Measurements from ENCODE around the gene KIAA0319L. TPM values are rescaled to one million over a fixed set of nuclear protein-coding genes. Genes with fewer than 3 reads are reported as not detected.

Gene KIAA0319L
- total RNA-seq, 1 donor from 2014 or later, result 69.2 TPM

- DNase-seq (ENCODE audit: low spot score), result no peak
- no peaks in the 10 kb centered on the region for H3K9me3 Mint-ChIP-seq (ENCODE audit: unreplicated experiment)
- peaks cover 1% of the 10 kb centered on the region for H3K27me3 Mint-ChIP-seq (ENCODE audit: unreplicated experiment)
These were observed 59.6 kb downstream of the KIAA0319L start for GRCh38 chr1:35497571-35497970.

GRCh38 chr1:35490250-35490649 lies 67.0 kb downstream of the KIAA0319L start:
- H3K4me1 Mint-ChIP-seq (ENCODE audit: unreplicated experiment), result no peaks in the 10 kb centered on the region

More at GRCh38 chr1:35497571-35497970, 59.6 kb downstream of the KIAA0319L start:
- Mint-ChIP-seq H3K36me3 (ENCODE audit: low read depth, unreplicated experiment) (peaks cover 7% of the 10 kb centered on the region), H3K4me3 (ENCODE audit: unreplicated experiment) (no peak overlapping the region), H3K4me1 (ENCODE audit: unreplicated experiment) (no peaks in the 10 kb centered on the region), H3K27ac (ENCODE audit: unreplicated experiment) (no peak overlapping the region)
- no peak for TF ChIP-seq CTCF (IDR thresholded peaks at IDR 0.05; ENCODE audit: unreplicated experiment)

GRCh38 chr1:35488336-35488735 lies 68.9 kb downstream of the KIAA0319L start:
- Mint-ChIP-seq H3K27me3 (ENCODE audit: unreplicated experiment) (peaks cover 3% of the 10 kb centered on the region), H3K4me1 (ENCODE audit: unreplicated experiment) (no peaks in the 10 kb centered on the region), H3K36me3 (ENCODE audit: low read depth, unreplicated experiment) (peaks cover 21% of the 10 kb centered on the region), H3K4me3 (ENCODE audit: unreplicated experiment) (peak overlapping the region; percentile 8), H3K9me3 (ENCODE audit: unreplicated experiment) (peaks cover 4% of the 10 kb centered on the region), H3K27ac (ENCODE audit: unreplicated experiment) (no peak overlapping the region)
- TF ChIP-seq CTCF (IDR thresholded peaks at IDR 0.05; ENCODE audit: unreplicated experiment), result no peak
- no peak for DNase-seq (ENCODE audit: low spot score)

More at GRCh38 chr1:35490250-35490649, 67.0 kb downstream of the KIAA0319L start:
- Mint-ChIP-seq H3K27ac (ENCODE audit: unreplicated experiment) (no peak overlapping the region), H3K9me3 (ENCODE audit: unreplicated experiment) (peaks cover 4% of the 10 kb centered on the region), H3K4me3 (ENCODE audit: unreplicated experiment) (no peak overlapping the region), H3K27me3 (ENCODE audit: unreplicated experiment) (peaks cover 3% of the 10 kb centered on the region), H3K36me3 (ENCODE audit: low read depth, unreplicated experiment) (peaks cover 26% of the 10 kb centered on the region)
- TF ChIP-seq CTCF (IDR thresholded peaks at IDR 0.05; ENCODE audit: unreplicated experiment), result no peak
- DNase-seq (ENCODE audit: low spot score), result no peak

GRCh38 chr1:35486858-35487408 lies 70.3 kb downstream of the KIAA0319L start:
- peak overlapping the region; percentile 7 for H3K4me3 Mint-ChIP-seq (ENCODE audit: unreplicated experiment)
- peaks cover 4% of the 10 kb centered on the region for H3K9me3 Mint-ChIP-seq (ENCODE audit: unreplicated experiment)
- no peak overlapping the region for H3K27ac Mint-ChIP-seq (ENCODE audit: unreplicated experiment)
- peaks cover 21% of the 10 kb centered on the region for H3K36me3 Mint-ChIP-seq (ENCODE audit: low read depth, unreplicated experiment)
- H3K27me3 Mint-ChIP-seq (ENCODE audit: unreplicated experiment), result peaks cover 3% of the 10 kb centered on the region
- DNase-seq (ENCODE audit: low spot score), result no peak
- no peaks in the 10 kb centered on the region for H3K4me1 Mint-ChIP-seq (ENCODE audit: unreplicated experiment)
- TF ChIP-seq CTCF (IDR thresholded peaks at IDR 0.05; ENCODE audit: unreplicated experiment), result no peak

- H3K4me1 Mint-ChIP-seq (ENCODE audit: unreplicated experiment), result no peaks in the 10 kb centered on the region
- H3K4me3 Mint-ChIP-seq (ENCODE audit: unreplicated experiment), result no peak overlapping the region
- H3K27me3 Mint-ChIP-seq (ENCODE audit: unreplicated experiment), result no peaks in the 10 kb centered on the region
- no peak for TF ChIP-seq CTCF (IDR thresholded peaks at IDR 0.05; ENCODE audit: unreplicated experiment)
- H3K36me3 Mint-ChIP-seq (ENCODE audit: low read depth, unreplicated experiment), result peaks cover 7% of the 10 kb centered on the region
- no peaks in the 10 kb centered on the region for H3K9me3 Mint-ChIP-seq (ENCODE audit: unreplicated experiment)
- no peak overlapping the region for H3K27ac Mint-ChIP-seq (ENCODE audit: unreplicated experiment)
- DNase-seq (ENCODE audit: low spot score), result no peak
These were observed 76.0 kb downstream of the KIAA0319L start for GRCh38 chr1:35481229-35481628.
